ENCODE results near the gene GTPBP3.
"Not testable (repeated sequence)": the region's sequence is repeated elsewhere in the genome, so short reads cannot be mapped to it uniquely, and the experiment has no call there.

GTPBP3 gene

DNA sequence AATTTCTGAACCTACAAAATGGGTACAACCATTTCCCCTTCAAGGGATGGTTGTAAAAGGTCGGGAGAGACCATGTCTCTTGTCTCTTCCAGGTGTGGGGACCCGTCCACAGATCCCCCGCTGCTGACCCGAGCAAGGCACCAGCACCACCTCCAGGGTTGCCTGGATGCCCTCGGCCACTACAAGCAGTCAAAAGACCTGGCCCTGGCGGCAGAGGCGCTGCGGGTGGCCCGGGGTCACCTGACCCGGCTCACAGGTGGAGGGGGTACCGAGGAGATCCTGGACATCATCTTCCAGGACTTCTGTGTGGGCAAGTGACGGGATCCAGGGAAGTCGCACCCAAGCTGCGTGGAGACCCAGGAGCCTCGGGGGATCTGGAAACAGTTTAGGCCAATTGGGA lies 4.0 kb downstream of the GTPBP3 start:
- DNase-seq (ENCODE audit: low spot score) = no peak

- DNase-seq (ENCODE audit: low spot score) = no peak
Observed at GRCh38 chr19:17341845-17342244, 4.5 kb downstream of the GTPBP3 start.

GRCh38 chr19:17346109-17346671 lies 8.8 kb downstream of the GTPBP3 start:
- DNase-seq (ENCODE audit: low spot score) = peak; percentile 52

DNA sequence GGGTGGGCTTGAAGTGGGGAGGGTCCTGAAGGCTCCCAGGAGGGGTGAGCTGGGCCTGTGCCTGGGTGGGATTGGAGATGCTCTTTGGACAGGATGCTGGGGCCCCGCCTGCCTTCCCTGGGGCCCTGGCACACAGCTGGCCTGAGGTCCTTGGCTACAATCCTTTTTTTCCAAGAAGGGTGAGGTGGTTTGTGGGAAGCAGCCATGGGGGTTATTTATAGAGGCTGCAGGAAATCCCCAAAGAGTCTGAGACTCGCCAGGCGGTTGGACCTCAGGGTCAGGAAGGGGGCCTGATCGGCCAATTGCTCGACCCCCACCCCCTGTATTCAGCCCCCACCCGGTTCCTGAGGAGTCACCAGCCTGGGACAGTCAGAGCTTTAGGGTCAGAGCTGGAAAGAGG lies 10.0 kb downstream of the GTPBP3 start:
- DNase-seq (ENCODE audit: low spot score) = no peak

GRCh38 chr19:17347877-17348276 lies 10.5 kb downstream of the GTPBP3 start:
- DNase-seq (ENCODE audit: low spot score) = no peak

DNA sequence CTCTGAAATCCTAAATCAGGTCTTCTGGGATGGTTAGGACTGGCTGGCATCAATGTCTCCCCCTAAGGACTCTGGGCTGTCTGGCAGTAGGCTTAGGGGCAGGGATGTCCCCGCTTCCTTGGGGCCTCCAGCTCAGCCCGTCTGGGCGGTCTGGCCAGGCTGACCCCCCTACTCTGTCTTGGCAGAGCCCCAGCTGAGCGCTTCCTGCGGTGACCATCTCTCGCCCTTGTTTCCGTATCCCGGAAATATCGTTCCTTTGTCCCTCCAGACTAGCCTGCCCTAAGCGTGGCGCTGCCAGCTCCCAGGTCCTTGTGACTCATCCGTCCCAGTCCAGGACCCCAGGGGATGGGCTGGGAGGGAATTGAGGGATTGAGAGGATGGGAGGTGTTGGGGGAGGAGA lies 11.3 kb downstream of the GTPBP3 start:
- no peak for DNase-seq (ENCODE audit: low spot score)

DNA sequence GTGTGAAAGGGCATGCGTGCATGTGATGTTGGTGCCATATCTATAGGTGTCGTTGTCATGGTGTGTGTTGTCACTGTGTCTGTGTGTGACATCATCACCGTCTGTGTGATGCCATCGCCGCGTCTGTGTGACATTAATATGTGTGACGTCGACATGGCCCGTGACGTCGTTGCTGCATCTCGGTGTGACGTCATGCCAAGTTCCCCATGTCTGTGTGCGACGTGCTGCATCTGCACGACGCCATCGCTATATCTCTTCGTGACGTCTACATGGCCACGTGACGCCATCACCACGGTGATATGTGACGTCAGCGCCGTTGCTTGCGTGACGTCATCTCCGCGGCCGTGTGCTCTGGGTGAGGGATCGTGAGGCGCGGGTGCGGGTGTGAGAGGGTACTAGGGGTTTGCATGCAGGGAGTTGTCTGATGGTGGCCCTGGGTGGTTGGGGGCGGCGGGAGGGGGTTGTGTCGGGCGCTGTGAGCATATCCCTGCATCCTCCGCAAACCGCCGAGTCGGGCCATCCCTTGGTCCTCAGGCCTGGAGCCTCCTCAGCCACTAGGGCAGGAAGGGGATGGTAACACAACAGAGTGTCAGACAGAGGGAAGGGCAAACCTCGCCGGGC lies 14.6 kb downstream of the GTPBP3 start:
- peak; percentile 38 for DNase-seq (ENCODE audit: low spot score)

- DNase-seq (ENCODE audit: low spot score) = no peak
Observed at GRCh38 chr19:17352608-17353280, 15.4 kb downstream of the GTPBP3 start.

DNA sequence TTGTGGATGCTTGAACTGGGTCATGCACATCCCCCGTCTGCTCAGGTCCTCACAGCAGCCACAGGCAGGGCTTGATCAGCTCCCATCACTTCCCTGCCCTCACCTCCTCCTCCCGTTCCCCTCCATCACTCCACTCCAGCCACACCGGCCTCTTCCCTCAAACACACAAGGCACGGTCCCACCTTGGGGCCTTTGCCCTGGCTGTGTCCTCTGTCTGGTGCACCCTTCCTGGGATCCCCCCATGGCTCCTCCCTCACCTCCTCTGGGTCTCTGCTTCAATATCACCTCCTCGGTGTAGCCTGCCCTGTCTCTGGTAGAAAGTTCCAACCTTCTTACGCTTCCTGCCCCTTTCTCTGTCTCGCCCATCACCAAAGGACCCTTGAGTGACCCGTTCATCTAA lies 16.0 kb downstream of the GTPBP3 start:
- no peak for DNase-seq (ENCODE audit: low spot score)

DNA sequence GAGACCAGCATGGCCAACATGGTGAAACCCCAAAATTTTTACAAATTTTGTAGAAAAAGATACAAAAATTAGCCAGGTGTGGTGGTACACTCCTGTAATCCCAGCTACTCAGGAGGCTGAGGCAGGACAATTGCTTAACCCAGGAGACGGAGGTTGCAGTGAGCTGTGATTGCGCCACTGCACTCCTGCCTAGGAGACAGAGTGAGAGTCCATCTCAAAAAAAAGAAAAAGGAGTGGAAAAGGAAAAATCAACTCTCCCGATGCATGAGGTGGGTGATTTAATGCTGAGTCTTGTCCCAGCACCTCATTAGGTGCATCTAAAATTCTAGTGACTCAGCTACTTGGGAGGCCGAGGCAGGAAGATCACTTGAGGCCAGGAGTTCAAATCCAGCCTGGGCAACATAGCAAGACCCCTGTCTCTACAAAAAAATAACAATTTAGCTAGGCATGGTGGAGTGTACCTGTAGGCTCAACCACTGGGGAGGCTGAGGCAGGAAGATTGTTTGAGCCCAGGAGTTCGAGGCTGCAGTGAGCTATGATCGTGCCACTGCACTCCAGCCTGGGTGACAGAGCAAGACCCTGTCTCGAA lies 19.8 kb downstream of the GTPBP3 start:
- DNase-seq (ENCODE audit: low spot score) = no peak

DNA sequence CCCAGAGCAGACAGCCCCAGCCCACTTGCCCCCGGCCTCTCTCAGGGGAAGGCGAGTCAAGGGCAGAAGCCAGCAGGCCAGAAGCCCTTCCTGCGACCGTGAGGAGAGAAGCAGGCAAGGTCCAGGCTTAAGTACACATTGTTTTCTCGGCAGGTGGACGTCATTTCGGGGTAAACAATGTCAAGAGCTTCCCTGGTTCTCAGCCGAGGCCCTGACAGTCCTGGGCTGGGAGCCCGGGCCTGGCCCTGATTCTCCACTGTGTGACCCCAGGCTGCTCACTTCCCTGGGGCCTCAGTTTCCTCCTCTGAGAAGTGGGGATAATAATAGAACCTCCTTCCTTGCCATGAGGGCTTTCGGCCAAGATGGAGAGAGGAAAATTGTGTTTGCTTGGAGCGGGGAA lies 20.4 kb downstream of the GTPBP3 start:
- DNase-seq (ENCODE audit: low spot score) = no peak

DNA sequence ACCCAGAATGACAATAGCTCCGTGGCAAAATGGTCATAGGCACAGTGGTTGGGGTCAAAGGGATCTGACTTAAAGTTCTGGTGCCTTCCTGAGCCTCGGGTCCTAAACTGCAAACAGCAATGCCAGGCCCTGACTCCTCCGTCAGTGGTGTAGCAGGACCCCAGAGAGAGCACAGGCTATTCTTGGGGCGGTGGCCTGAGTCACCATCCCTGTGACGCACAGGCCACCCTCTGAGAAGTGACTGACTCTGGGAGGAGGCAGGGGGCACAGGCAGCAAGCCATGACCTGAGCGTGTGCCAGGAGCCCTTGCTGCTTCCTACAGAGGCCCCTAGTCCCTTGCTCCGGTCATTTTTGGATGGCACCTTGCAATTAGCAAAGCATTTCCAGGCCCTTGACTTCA lies 21.0 kb downstream of the GTPBP3 start:
- DNase-seq (ENCODE audit: low spot score) = no peak

DNA sequence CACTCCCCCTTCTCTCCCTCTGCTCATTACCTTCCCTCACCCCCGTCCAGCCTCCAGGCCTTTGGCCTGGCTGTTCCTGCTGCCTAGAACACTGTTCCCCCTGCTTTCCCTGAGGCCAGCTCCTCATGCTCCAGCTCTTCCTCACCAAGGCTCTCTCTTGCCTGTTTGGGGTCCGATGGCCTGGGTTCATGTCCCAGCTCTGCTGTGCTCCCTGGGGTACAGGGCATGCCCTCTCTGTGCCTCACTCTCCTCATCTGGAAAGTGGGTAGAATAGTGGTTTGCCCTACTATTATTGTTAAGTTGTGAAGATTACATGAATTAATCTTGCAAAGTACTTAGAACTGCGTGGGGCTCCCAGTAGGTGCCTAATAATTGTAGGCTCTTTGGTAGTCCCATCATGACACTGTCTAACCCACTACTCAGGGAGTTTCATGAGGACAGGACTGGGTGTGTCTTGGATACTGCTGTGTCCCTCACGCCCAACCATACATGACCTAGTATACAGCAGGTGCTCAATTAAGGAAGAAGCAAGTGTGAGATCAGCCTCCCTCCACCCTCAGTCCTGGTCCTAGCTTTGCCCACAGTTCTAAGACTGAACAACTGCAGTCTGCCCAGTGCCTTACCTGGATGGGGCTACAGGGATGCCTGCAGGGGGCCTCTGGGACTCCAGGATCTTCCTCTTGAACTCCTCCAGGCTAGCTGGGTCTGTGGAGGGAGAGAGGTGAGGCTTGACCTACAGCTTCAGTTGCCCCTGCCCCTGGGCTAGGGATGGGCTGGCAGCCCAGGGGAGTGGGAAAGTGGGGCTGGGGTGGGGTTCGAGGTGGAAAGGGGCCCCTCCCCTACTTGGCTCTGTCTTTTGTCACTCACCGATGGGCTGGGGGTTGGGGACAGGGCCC lies 22.8 kb downstream of the GTPBP3 start:
- no peak for DNase-seq (ENCODE audit: low spot score)

DNA sequence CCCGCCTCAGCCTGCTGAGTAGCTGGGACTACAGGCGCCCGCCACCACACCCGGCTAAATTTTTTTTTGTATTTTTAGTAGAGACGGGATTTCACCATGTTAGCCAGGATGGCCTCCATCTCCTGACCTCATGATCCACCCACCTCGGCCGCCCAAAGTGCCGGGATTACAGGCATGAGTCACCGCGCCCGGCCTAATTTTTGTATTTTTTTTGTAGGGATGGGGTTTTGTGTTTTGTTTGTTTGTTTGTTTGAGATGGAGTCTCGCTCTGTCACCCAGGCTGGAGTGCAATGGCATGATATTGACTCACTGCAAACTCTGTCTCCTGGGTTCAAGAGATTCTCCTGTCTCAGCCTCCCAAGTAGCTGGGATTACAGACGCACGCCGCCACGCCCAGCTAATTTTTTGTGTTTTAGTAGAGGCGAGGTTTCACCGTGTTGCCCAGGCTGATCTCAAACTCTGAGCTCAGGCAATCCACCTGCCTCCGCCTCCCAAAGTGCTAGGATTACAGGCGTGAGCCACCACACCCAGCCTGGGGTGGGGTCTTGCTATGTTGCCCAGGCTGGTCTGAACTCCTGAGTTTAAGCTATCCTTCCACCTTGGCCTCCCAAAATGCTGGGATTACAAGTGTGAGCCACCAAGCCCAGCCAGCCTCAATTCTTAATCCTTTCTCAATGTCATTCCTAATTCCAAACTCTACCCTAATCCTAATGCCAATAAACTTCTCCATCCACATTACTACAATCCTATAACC lies 26.7 kb downstream of the GTPBP3 start:
- DNase-seq (ENCODE audit: low spot score) = not testable (repeated sequence)

GRCh38 chr19:17365361-17365760 lies 28.0 kb downstream of the GTPBP3 start:
- DNase-seq (ENCODE audit: low spot score) = no peak

DNA sequence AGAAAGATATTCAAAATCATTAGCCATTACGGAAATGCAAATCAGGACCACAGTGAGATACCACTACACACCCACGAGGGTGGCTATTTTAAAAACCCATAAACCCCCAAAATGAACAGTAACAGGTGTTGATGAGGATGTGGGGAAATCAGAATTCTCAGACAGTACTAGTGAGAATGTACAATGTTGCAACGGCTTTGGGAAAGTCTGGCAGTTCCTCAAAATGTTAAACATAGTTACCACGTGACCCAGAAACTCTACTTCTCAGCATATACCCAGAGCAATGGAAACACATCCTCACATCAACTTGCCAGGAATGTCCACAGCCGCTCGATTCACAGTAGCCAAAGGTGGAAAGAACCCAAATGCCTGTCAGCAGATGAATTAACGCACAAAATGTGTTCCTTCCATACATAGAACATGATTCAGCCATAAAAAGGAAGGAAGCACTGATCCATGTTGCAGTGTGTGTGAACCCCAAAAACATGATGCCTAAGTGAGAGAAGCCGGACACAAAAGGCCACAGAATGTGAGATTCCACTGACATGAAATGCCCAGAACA lies 32.8 kb downstream of the GTPBP3 start:
- DNase-seq (ENCODE audit: low spot score) = no peak

DNA sequence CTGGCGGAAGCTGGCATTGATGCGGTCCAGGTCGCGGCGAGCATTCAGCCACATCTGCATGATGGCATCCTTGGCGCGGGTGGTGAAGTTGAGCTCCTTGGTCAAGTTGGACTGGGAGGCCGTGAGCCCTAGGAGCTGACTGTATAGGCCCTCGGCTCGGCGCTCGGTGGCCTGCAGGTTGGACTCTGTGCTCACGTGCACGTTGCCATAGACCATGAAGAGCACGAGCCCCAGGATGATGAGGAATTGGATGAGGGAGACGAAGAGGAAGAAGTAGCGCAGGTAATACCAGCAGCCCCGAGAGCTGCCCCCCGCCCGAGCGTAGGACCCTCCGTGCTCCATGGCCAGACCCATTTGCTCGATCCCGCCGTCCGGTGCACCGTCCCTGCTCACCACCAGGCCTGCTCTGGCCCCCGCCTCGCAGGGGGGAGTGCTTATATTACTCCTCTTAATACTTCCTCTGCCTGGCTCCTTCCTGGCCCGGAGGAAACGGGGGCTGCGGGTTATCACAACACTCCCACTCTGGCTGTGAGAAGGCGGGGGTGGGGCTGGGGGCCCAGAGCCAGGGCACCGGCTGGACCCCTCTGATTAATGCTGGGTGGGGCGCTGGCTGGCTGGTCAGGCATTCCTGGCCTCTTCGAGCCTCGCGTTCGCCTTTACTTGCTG lies 39.7 kb downstream of the GTPBP3 start, which contains the start of gene PLVAP:
Gene PLVAP, minus strand, starts transcription at position 408 of the 666 bp plus-strand sequence. Its CDS starts 54 bp downstream, at position 354.
- no peak for DNase-seq (ENCODE audit: low spot score)

- no peak for DNase-seq (ENCODE audit: low spot score)
Observed at GRCh38 chr19:17378271-17378670, 40.9 kb downstream of the GTPBP3 start.

DNA sequence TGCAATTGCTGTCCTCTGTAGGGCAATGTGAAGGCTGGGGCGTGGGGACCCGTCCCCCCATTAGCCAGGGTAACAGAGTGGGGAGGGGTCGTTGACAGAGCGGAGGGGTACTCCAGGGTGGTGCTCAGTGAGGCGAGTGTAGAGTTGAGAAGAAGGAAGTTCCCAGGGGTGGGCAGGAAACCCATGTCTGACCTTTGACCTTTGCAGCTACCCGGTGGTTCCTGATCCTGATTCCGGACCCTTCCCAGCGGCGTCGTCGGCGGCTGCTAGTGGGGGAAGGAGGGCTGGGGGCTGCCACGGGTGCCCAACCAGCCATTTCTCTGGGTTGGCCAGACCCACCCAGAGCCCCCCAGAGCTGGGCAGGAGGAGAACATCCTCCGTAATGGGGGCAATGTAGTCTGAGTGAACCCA lies 41.9 kb downstream of the GTPBP3 start:
- no peak for DNase-seq (ENCODE audit: low spot score)

Data from SK-N-DZ (cell line).